ENCODE data around the gene PPIP5K2.
"Not testable (repeated sequence)": the region's sequence is repeated elsewhere in the genome, so short reads cannot be mapped to it uniquely, and the experiment has no call there.

DNA sequence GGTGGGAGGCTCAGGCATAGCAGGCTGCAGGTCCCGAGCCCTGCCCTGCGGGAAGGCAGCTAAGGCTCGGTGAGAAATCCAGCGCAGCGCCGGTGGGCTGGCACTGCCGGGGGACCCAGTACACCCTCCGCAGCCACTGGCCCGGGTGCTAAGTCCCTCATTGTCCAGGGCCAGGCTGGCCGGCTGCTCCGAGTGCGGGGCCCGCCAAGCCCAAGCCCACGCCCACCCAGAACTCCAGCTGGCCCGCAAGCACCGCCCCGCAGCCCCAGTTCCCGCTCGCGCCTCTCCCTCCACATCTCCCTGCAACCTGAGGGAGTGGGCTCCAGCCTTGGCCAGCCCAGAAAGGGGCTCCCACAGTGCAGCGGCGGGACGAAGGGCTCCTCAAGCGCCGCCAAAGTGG is 22.0 kb downstream of the PPIP5K2 start:
- TF ChIP-seq POLR2A, POLR2AphosphoS5, EP300 (IDR thresholded peaks at IDR 0.05): not testable (repeated sequence)
- TF ChIP-seq, protein P1, sequence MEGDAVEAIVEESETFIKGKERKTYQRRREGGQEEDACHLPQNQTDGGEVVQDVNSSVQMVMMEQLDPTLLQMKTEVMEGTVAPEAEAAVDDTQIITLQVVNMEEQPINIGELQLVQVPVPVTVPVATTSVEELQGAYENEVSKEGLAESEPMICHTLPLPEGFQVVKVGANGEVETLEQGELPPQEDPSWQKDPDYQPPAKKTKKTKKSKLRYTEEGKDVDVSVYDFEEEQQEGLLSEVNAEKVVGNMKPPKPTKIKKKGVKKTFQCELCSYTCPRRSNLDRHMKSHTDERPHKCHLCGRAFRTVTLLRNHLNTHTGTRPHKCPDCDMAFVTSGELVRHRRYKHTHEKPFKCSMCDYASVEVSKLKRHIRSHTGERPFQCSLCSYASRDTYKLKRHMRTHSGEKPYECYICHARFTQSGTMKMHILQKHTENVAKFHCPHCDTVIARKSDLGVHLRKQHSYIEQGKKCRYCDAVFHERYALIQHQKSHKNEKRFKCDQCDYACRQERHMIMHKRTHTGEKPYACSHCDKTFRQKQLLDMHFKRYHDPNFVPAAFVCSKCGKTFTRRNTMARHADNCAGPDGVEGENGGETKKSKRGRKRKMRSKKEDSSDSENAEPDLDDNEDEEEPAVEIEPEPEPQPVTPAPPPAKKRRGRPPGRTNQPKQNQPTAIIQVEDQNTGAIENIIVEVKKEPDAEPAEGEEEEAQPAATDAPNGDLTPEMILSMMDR (IDR thresholded peaks at IDR 0.05), result not testable (repeated sequence)

Measured in gastroesophageal sphincter (tissue), 3 donors.